ENCODE data around the gene MSRB1. TPM values are rescaled to one million over a fixed set of nuclear protein-coding genes. Genes with fewer than 3 reads are reported as not detected.

MSRB1 gene
- total and polyA plus RNA-seq, 2 donors (not counting 3 experiments of a cell fraction or from before 2014, with no cell fraction given) = 25.0 to 42.1 TPM

DNA sequence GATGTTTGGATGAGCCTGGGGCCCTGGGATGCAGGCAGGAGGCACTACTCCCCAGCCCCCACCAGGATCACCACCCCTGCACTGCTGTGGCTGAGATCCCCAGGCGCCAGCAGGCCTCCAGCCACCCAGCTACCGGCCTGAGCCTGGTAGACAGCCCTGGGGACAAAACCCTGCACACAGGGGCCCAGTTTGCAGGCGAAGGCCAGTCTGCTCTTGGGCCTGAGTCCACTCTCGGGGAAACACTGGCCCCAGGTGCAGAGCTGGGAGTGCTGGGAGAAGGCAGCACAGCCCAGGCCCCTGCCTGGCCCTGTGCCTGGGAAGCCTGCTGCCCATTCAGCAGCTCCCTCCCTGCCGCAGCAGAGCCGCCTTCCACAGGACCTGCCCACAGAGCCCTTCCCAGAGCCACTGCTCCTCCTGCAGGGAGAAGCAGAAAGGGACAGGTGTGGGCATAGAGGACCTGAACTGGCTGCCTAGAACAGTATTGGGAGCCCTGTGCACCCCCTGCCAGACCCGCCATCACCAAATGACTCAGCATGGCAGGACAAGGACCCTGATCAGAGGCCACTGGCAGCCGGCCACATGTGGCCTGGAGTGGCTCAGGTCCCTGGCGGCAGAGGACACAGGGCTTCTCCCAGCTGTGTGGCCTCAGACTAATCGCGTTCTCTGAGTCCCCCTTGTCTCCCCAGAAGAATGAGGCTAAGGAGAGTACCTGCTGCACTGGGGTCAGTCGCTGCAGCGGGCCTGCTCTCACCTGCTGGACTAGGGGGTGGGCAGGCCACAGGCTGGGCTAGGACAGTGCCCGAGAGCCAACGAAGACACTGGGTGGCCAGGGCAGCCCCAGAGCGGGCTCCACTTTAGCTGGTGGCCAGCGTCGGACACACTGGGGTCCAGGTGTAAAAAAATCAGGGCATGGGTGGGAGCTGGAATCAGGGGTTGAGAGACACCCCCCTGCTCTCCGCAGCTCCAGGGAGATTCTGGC, 10.7 kb downstream of the MSRB1 start:
- Histone ChIP-seq H3K4me2 (ENCODE audit: insufficient read depth, low read length) (no peak overlapping the region), H3K9me3 (replicated peaks; ENCODE audit: control insufficient read depth, insufficient read depth, low read length) (no peaks in the 10 kb centered on the region), H3K4me3 (replicated peaks in 1 of 3; ENCODE audit: insufficient read depth in 1 of 3, low read depth in 1 of 3, low read length in 3 of 3) (no peak overlapping the region), H3K9me1 (replicated peaks; ENCODE audit: control insufficient read depth, extremely low read depth, insufficient read depth, low read length) (no peaks in the 10 kb centered on the region), H4K20me1 (replicated peaks; ENCODE audit: control insufficient read depth, extremely low read depth, insufficient read depth, low read length) (no peaks in the 10 kb centered on the region), H3K36me3 (ENCODE audit: control insufficient read depth in 2 of 2, extremely low read depth in 1 of 2, insufficient read depth in 2 of 2, low read length in 2 of 2) (no peaks in the 10 kb centered on the region), H3K27me3 (ENCODE audit: control insufficient read depth in 2 of 2, insufficient read depth in 2 of 2, low read length in 2 of 2) (no peaks in the 10 kb centered on the region), H3K27ac (ENCODE audit: insufficient read depth, low read depth, low read length) (no peak overlapping the region), H3K9ac (replicated peaks; ENCODE audit: extremely low read depth, insufficient read depth, low read length) (no peak overlapping the region), H2AFZ (ENCODE audit: low read depth, low read length) (no peak overlapping the region), H3K79me2 (ENCODE audit: control insufficient read depth, insufficient read depth, low read length) (no peaks in the 10 kb centered on the region), H3K4me1 (ENCODE audit: control insufficient read depth, extremely low read depth, insufficient read depth, low read length) (no peaks in the 10 kb centered on the region)
- intact Hi-C loops (cut with micrococcal nuclease) (no loop called here), dilution Hi-C loops (cut with MboI; ENCODE audit: extremely low pct_ligation_motif_present, low sequenced_read_pairs) (no loop called here)
- POLR2A ChIA-PET = no interaction called here
- BruUV-seq (replicated peaks) = no TSS peak
- CTCF ChIA-PET = interaction anchor here (0.5 to 0.6 kb wide), 3 partner anchors 21 to 68 kb away, joined by 3 read pairs; no protein-coding TSS in a partner anchor
- DNase-seq (ENCODE audit: low read depth, low spot score) = no peak
- no peak for TF ChIP-seq MYC (IDR thresholded peaks at IDR 0.05; ENCODE audit: low read depth, low read length)
- TF ChIP-seq FOS (IDR thresholded peaks at IDR 0.05; ENCODE audit: borderline replicate concordance, insufficient read depth, low read length) = no peak
- TF ChIP-seq POLR2AphosphoS5 (IDR thresholded peaks at IDR 0.05; ENCODE audit: insufficient read depth, low read depth, low read length) = no peak
- TF ChIP-seq EZH2 (IDR thresholded peaks at IDR 0.05; ENCODE audit: borderline replicate concordance, low read depth, low read length, severe bottlenecking) = no peak
- TF ChIP-seq POLR2A (IDR thresholded peaks at IDR 0.05; ENCODE audit: low read depth, low read length) = no peak
- TF ChIP-seq, protein P1, sequence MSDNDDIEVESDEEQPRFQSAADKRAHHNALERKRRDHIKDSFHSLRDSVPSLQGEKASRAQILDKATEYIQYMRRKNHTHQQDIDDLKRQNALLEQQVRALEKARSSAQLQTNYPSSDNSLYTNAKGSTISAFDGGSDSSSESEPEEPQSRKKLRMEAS (IDR thresholded peaks at IDR 0.05; ENCODE audit: insufficient read depth, insufficient read length) = no peak
- TF ChIP-seq GATA2 (IDR thresholded peaks at IDR 0.05; ENCODE audit: insufficient read depth, insufficient read length, low read depth, low read length) = no peak
- no peak for TF ChIP-seq JUN (IDR thresholded peaks at IDR 0.05; ENCODE audit: borderline replicate concordance, insufficient read depth, insufficient read length, low read depth)
- TF ChIP-seq CTCF (IDR thresholded peaks at IDR 0.05; ENCODE audit: extremely low read depth in 1 of 2, insufficient read depth in 1 of 2, low read depth in 1 of 2, low read length in 2 of 2) = no peak
- FAIRE-seq = no peak

Data from endothelial cell of umbilical vein (primary cell).